C4-2B (cell line): ENCODE data around the gene TRERF1.

Source experiments
- ZFX ChIP-seq: fragments of 450-650 bp; IDR thresholded peaks from 2 replicates; pipeline ENCODE4 v1.6.1; 2017
- TF ChIP-seq, protein P1 (sequence below): fragments of 450-650 bp; conservative IDR thresholded peaks from 2 replicates; pipeline ENCODE4 v1.5.1; 2017; ENCODE audit warnings: mild to moderate bottlenecking

DNA sequence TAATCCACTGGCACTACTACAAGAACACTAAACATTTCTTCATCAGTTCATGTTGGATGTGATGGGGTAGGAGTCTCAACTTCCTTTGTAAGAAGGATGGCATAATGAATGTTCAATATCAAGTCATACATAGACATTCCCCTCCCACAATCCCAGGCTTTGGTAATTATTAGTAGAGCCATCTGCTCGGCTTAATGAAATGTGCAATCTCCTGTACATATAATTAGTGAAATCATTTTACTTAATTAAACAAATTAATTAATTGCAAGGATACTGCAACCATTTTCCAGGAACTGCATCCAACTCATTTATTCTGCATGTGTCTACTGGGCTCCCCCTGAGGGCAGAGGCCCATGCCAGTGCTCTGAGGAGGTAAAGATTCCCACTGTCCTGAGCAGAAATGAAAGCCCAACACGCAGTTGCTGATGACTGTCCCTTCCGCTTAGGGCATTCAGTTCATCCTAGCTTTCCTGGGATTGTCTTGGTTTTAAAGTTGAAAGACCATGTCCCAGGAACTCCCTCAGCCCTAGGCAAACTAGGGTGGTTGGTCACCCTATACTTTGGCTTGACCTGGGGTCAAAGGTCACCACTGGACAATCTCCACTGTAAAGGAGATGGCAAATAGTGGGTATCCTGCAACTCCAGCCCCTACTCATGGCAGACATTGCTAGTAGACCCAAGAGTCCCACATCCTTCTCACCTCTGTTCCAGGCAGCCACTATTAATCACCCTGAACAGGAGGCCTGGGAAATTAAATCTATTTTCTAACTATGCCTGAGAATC, 109.8 kb downstream of the TRERF1 start:
- TF ChIP-seq ZFX, result no peak
- TF ChIP-seq, protein P1, sequence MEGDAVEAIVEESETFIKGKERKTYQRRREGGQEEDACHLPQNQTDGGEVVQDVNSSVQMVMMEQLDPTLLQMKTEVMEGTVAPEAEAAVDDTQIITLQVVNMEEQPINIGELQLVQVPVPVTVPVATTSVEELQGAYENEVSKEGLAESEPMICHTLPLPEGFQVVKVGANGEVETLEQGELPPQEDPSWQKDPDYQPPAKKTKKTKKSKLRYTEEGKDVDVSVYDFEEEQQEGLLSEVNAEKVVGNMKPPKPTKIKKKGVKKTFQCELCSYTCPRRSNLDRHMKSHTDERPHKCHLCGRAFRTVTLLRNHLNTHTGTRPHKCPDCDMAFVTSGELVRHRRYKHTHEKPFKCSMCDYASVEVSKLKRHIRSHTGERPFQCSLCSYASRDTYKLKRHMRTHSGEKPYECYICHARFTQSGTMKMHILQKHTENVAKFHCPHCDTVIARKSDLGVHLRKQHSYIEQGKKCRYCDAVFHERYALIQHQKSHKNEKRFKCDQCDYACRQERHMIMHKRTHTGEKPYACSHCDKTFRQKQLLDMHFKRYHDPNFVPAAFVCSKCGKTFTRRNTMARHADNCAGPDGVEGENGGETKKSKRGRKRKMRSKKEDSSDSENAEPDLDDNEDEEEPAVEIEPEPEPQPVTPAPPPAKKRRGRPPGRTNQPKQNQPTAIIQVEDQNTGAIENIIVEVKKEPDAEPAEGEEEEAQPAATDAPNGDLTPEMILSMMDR, result no peak
